ENCODE data around the gene IQCK.

DNA sequence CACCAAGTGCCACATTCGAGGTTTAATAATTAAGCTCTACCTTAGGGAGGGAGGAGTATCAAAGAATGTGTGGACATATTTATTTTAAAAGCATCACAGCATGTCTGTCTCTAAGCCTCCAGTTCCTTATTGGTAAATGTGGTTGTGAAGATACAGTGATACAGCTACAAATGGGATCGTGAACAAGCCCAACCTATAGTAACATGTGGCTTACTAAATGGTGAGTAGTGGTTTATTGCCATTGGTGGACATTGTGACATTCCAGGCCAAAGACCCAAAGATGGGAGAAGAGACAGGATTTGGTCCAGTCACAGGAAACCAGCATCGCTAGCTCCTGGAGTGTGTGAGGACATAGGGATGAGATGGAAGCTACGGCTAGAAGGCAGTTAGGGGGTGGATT is 51.2 kb downstream of the IQCK start:
- TF ChIP-seq, protein P1, sequence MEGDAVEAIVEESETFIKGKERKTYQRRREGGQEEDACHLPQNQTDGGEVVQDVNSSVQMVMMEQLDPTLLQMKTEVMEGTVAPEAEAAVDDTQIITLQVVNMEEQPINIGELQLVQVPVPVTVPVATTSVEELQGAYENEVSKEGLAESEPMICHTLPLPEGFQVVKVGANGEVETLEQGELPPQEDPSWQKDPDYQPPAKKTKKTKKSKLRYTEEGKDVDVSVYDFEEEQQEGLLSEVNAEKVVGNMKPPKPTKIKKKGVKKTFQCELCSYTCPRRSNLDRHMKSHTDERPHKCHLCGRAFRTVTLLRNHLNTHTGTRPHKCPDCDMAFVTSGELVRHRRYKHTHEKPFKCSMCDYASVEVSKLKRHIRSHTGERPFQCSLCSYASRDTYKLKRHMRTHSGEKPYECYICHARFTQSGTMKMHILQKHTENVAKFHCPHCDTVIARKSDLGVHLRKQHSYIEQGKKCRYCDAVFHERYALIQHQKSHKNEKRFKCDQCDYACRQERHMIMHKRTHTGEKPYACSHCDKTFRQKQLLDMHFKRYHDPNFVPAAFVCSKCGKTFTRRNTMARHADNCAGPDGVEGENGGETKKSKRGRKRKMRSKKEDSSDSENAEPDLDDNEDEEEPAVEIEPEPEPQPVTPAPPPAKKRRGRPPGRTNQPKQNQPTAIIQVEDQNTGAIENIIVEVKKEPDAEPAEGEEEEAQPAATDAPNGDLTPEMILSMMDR (IDR thresholded peaks at IDR 0.05), result no peak
- TF ChIP-seq TCF7L2 (IDR thresholded peaks at IDR 0.05; ENCODE audit: low read depth, low read length) (no peak), POLR2AphosphoS5 (IDR thresholded peaks at IDR 0.05; ENCODE audit: low read depth, low read length) (no peak), SIN3A (IDR thresholded peaks at IDR 0.05; ENCODE audit: borderline replicate concordance, insufficient read depth, low read depth, low read length) (no peak)
- TF ChIP-seq, protein P2, sequence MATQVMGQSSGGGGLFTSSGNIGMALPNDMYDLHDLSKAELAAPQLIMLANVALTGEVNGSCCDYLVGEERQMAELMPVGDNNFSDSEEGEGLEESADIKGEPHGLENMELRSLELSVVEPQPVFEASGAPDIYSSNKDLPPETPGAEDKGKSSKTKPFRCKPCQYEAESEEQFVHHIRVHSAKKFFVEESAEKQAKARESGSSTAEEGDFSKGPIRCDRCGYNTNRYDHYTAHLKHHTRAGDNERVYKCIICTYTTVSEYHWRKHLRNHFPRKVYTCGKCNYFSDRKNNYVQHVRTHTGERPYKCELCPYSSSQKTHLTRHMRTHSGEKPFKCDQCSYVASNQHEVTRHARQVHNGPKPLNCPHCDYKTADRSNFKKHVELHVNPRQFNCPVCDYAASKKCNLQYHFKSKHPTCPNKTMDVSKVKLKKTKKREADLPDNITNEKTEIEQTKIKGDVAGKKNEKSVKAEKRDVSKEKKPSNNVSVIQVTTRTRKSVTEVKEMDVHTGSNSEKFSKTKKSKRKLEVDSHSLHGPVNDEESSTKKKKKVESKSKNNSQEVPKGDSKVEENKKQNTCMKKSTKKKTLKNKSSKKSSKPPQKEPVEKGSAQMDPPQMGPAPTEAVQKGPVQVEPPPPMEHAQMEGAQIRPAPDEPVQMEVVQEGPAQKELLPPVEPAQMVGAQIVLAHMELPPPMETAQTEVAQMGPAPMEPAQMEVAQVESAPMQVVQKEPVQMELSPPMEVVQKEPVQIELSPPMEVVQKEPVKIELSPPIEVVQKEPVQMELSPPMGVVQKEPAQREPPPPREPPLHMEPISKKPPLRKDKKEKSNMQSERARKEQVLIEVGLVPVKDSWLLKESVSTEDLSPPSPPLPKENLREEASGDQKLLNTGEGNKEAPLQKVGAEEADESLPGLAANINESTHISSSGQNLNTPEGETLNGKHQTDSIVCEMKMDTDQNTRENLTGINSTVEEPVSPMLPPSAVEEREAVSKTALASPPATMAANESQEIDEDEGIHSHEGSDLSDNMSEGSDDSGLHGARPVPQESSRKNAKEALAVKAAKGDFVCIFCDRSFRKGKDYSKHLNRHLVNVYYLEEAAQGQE (IDR thresholded peaks at IDR 0.05; ENCODE audit: insufficient read depth in 1 of 2, low read depth in 2 of 2, low read length in 1 of 2), result no peak

Data from Panc1 (cell line).